Measurements from ENCODE around the gene STAMBP. TPM values are rescaled to one million over a fixed set of nuclear protein-coding genes. Genes with fewer than 3 reads are reported as not detected.
A peak's percentile ranks its signal among the peaks of the same experiment; 100 is the strongest.

STAMBP gene
- total RNA-seq, 2 experiments from 2014 or later = 104 to 111 TPM

DNA sequence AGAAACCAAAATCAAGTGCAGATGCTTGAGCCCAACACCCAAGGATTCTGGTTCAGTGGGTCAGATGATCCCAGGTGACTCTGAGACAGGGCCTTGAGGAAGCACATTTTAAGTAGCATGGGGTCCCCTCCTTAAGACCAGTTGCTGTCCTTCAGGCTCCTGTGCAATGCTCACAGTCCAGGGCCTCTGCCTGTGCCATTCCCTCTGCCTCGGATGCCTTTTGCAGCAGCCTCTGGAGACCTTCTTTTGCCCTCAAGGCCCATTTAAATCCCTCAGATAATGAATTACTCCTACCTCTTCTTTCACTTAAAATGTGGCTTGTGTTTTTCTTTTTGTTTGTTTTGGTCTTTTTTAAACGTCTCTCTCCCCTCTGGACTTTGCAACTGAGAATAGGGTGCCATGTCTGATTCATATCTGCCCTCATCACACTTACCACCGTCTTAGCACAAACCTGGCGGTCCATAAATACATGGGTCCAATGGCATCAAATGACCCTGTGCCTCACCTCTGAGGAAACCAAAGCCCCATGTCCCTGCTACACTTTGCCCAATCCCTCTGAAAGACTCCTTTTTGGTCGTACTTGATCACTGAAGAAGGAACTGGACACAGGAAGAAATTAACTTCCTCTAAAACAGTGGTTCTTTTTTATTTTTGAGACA, 78.2 kb downstream of the STAMBP start:
- ChIA-PET CTCF (interaction anchor here (0.6 to 1.3 kb wide), 4 partner anchors 61 to 243 kb away, joined by 3 to 9 read pairs (median 4); partner anchors contain the start of gene BOLA3), POLR2A (no interaction called here)
- H3K27me3 Mint-ChIP-seq = no peaks in the 10 kb centered on the region
- H3K4me3 Mint-ChIP-seq = no peak overlapping the region
- peaks cover 7% of the 10 kb centered on the region for H3K4me1 Mint-ChIP-seq
- DNase-seq (no peak), ATAC-seq (no peak)
- no peak overlapping the region for H3K27ac Mint-ChIP-seq
- intact Hi-C loops (cut with DNase I, micrococcal nuclease) = loop anchor here in 1 of 2 experiments (10.0 kb wide), 1 partner anchor 198 kb away; no protein-coding TSS in a partner anchor
- no peaks in the 10 kb centered on the region for H3K9me3 Mint-ChIP-seq (ENCODE audit: low read depth)
- no peaks in the 10 kb centered on the region for H3K36me3 Mint-ChIP-seq (ENCODE audit: low read depth)

DNA sequence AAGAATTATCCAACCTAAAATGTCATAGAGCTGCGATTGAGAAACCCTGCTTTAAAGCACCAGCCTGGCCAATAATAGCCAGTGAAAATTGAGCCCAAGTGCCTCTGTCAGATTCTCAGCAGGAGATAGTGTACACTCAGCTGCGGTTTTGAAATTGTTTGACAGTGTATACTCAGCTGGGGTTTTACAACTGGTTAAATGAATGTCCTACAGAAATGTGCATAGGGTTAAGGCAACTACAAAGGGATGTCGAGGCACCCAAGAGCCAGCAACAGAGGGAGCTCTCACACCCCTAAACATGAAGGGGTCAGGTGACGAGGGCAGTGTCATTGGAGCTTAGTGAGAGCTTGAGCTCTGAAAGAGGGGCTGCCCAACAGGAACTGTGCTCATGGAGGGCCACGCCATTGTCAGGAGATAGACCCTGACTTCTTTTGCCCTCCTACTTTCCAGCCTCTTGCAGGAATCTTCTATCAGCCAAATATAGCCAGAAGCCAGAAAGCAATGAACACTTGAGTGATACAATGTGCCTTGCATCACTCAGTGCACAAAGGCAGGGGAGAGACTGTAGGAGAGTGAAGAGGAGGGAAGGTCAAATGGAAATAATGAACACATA, 79.2 kb downstream of the STAMBP start:
- DNase-seq = peak; percentile 77
- no peaks in the 10 kb centered on the region for H3K27me3 Mint-ChIP-seq
- CTCF ChIA-PET = interaction anchor here (0.6 to 1.3 kb wide), 12 partner anchors 16 to 342 kb away, joined by 3 to 9 read pairs (median 4); partner anchors contain the start of gene BOLA3
- no peaks in the 10 kb centered on the region for H3K36me3 Mint-ChIP-seq (ENCODE audit: low read depth)
- H3K9me3 Mint-ChIP-seq (ENCODE audit: low read depth) = no peaks in the 10 kb centered on the region
- ATAC-seq = peak; percentile 96
- intact Hi-C loops (cut with DNase I, micrococcal nuclease) = loop anchor here (1.0 to 10.0 kb wide), 3 partner anchors 79 to 239 kb away; partner anchors contain the start of gene BOLA3 (in 1 of the 2)
- H3K27ac Mint-ChIP-seq = no peak overlapping the region
- no peak overlapping the region for H3K4me3 Mint-ChIP-seq
- peaks cover 7% of the 10 kb centered on the region for H3K4me1 Mint-ChIP-seq
- POLR2A ChIA-PET = no interaction called here

DNA sequence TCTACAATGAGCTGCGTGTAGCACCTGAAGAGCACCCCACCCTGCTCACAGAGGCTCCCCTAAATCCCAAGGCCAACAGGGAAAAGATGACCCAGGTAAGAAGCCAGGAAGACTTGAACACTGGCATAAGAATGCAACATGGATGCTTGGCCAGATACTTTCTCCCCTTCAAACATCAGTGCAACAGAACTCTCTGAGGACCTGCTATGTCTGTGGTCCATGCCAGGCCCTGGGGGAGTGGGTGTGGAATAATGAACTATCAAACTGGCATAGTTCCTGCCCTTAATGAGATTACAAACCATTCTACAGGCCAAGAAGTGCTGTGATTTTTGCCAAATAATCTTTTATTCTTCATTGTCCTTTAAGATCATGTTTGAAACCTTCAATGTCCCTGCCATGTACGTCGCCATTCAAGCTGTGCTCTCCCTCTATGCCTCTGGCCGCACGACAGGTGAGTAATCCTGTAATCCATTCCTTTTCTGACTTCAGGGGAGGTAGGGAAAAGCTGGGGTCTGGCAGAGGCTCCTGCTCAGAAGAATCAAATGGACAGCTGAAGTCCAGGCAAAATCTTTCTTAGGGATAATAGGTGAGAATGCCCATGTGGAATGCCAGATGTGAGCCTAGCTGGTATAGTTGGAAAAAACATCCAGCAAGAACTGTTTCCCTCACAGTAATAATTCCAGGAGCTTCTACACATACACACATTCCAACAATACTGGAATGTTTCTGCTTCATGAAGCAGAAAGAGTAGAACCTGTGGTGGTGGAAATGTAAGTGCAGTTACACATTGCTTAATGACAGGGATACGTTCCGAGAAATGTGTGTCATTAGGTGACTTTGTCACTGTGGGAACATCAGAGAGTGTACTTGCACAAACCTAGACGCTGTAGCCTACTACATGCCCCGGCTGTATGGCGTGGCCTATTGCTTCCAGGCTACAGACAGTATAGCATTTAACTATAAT, 80.2 kb downstream of the STAMBP start:
- DNase-seq (no peak), ATAC-seq (no peak)
- H3K4me3 Mint-ChIP-seq = no peak overlapping the region
- POLR2A ChIA-PET = no interaction called here
- no peaks in the 10 kb centered on the region for H3K36me3 Mint-ChIP-seq (ENCODE audit: low read depth)
- peaks cover 7% of the 10 kb centered on the region for H3K4me1 Mint-ChIP-seq
- CTCF ChIA-PET = interaction anchor here (0.5 to 1.3 kb wide), 11 partner anchors 16 to 239 kb away, joined by 3 to 9 read pairs (median 4); partner anchors contain the start of gene BOLA3
- intact Hi-C loops (cut with DNase I, micrococcal nuclease) = loop anchor here (1.0 to 10.0 kb wide), 3 partner anchors 78 to 238 kb away; partner anchors contain the start of gene BOLA3 (in 1 of the 2)
- H3K27me3 Mint-ChIP-seq = no peaks in the 10 kb centered on the region
- no peak overlapping the region for H3K27ac Mint-ChIP-seq
- no peaks in the 10 kb centered on the region for H3K9me3 Mint-ChIP-seq (ENCODE audit: low read depth)

DNA sequence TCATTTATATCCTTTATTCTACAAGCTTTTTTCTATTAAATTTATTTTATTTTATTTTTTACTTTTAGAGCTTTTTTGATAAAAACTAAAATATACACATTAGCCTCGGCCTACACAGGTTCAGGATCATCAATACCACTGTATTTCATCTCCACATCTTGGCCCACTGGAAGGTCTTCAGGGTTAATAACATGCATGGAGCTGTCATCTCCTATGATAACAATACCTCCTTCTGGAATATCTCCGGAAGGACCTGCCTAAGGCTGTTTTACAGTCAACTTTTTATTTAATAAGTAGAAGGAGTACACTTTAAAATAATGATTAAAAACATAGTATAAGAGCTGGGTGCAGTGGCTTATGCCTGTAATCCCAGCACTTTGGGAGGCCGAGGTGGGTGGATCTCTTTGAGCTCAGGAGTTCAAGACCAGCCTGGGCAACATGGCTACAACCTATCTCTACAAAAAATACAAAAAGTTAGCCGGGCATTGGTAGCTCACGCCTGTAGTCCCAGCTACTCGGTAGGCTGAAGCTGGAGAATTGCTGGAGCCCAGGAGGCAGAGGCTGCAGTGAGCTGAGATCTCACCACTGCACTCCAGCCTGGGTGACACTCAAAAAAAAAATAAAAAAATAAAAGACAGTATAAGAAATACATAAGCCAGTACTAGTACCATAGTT, 82.2 kb downstream of the STAMBP start:
- Mint-ChIP-seq H3K4me3 (no peak overlapping the region), H3K27ac (no peak overlapping the region), H3K4me1 (peaks cover 7% of the 10 kb centered on the region), H3K36me3 (ENCODE audit: low read depth) (no peaks in the 10 kb centered on the region), H3K27me3 (no peaks in the 10 kb centered on the region), H3K9me3 (ENCODE audit: low read depth) (no peaks in the 10 kb centered on the region)
- ChIA-PET POLR2A (no interaction called here), CTCF (interaction anchor here (0.7 to 2.3 kb wide), 6 partner anchors 19 to 90 kb away, joined by 3 to 6 read pairs (median 4); no protein-coding TSS in a partner anchor)
- DNase-seq (no peak), ATAC-seq (no peak)
- intact Hi-C loops (cut with DNase I, micrococcal nuclease) = no loop called here

DNA sequence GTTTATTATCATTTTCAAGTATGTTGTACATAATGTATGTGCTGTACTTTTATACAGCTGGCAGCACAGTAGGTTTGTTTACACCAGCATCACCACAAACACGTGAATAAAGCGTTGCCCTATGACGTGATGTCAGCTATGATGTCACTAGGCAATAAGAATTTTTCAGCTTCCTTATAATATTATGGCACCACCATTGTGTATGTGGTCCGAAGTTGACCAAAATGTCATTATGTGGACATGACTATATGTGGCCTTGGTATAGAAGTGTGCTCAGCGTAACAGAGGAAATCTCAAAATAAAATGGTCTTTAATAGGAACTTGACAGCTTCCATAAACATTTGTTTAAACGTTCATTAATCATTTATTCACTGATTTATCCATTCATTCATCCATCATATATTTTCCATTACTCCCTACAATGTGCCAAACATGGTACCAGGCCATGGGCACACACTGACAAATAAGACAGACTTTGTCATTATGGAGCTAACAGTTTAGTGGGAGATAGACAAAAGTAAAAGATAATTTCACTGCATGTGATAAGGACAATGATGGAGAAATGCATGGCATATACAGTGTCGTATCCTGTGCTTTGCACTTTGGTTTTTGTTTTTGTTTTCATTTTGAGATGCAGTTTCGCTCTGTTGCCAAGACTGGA, 82.9 kb downstream of the STAMBP start:
- H3K4me1 Mint-ChIP-seq = peaks cover 7% of the 10 kb centered on the region
- intact Hi-C loops (cut with DNase I, micrococcal nuclease) = no loop called here
- H3K27me3 Mint-ChIP-seq = no peaks in the 10 kb centered on the region
- DNase-seq (no peak), ATAC-seq (no peak)
- no peak overlapping the region for H3K27ac Mint-ChIP-seq
- no peak overlapping the region for H3K4me3 Mint-ChIP-seq
- H3K36me3 Mint-ChIP-seq (ENCODE audit: low read depth) = no peaks in the 10 kb centered on the region
- CTCF ChIA-PET = interaction anchor here (1.3 to 2.3 kb wide), 4 partner anchors 18 to 76 kb away, joined by 3 to 6 read pairs (median 4); no protein-coding TSS in a partner anchor
- H3K9me3 Mint-ChIP-seq (ENCODE audit: low read depth) = no peaks in the 10 kb centered on the region
- POLR2A ChIA-PET = no interaction called here

DNA sequence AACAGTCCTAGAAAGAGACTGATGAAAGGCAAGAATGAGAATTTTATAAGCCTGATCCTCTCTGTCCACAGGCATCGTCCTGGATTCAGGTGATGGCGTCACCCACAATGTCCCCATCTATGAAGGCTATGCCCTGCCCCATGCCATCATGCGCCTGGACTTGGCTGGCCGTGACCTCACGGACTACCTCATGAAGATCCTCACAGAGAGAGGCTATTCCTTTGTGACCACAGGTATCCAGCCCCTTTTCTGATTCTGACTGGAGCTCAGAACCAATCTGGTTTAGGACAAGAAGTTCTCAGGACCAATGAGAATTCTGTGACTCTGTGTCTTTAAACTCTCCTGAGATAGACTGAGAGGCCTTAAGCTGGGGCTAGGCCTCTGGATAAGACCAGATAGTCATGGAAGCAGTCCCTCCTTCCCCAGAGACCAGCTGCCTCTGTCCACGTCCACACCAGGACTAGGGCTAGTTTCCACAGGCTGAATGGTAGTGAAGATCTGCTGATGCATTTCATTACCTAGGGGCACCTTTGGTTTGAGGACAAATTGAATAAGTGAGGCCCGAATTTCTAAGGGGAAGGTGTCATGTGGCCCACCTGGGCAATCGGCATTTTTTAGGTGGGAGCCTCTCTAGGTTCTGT, 84.8 kb downstream of the STAMBP start:
- DNase-seq = no peak
- Mint-ChIP-seq H3K4me1 (peaks cover 1% of the 10 kb centered on the region), H3K4me3 (no peak overlapping the region), H3K36me3 (ENCODE audit: low read depth) (no peaks in the 10 kb centered on the region), H3K9me3 (ENCODE audit: low read depth) (no peaks in the 10 kb centered on the region), H3K27ac (no peak overlapping the region), H3K27me3 (no peaks in the 10 kb centered on the region)
- no peak for ATAC-seq
- POLR2A ChIA-PET = no interaction called here
- CTCF ChIA-PET = no interaction called here
- intact Hi-C loops (cut with DNase I, micrococcal nuclease) = no loop called here

DNA sequence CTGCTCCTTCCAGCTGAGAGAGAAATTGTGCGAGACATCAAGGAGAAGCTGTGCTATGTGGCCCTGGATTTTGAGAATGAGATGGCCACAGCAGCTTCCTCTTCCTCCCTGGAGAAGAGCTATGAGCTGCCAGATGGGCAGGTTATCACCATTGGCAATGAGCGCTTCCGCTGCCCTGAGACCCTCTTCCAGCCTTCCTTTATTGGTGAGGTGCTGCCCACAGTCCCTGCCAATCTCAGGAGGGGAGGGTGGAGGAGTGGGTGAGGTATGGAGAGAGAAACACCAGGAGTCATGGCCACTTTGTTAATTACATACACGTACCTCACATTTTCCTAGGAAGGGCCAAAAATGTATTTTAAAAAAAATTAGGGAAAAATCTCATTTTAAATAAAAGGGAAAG, 85.9 kb downstream of the STAMBP start:
- H3K36me3 Mint-ChIP-seq (ENCODE audit: low read depth) = no peaks in the 10 kb centered on the region
- POLR2A ChIA-PET = no interaction called here
- CTCF ChIA-PET = no interaction called here
- ATAC-seq = no peak
- no peaks in the 10 kb centered on the region for H3K4me1 Mint-ChIP-seq
- H3K27ac Mint-ChIP-seq = no peak overlapping the region
- no peaks in the 10 kb centered on the region for H3K9me3 Mint-ChIP-seq (ENCODE audit: low read depth)
- DNase-seq = no peak
- intact Hi-C loops (cut with DNase I, micrococcal nuclease) = no loop called here
- H3K27me3 Mint-ChIP-seq = no peaks in the 10 kb centered on the region
- H3K4me3 Mint-ChIP-seq = no peak overlapping the region

DNA sequence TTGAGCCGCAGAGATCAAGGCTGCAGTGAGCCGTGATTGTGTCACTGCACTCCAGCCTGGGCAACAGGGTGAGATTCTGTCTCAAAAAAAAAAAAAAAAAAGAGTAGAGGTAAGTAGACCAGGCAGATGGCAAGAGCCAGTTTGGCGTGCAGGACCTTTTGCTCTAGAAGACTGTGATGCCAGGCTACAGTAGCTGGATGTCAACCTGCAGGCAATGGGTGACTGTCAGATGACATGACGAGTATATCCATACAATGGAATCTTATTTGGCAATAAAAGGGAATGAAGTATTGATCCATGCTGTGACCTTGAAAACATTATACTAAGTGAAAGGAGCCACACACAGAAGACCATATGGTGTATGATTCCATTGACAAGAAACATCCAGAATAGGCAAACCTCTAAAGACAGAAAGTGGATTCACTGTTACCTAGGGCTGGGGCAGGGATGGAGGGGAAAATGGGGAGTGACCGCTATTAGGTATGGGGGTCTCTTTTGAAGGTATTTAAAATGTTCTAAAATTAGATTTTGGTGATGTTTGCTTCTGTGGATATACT, 86.8 kb downstream of the STAMBP start:
- CTCF ChIA-PET = no interaction called here
- Mint-ChIP-seq H3K4me1 (no peaks in the 10 kb centered on the region), H3K27me3 (no peaks in the 10 kb centered on the region), H3K4me3 (no peak overlapping the region), H3K9me3 (ENCODE audit: low read depth) (no peaks in the 10 kb centered on the region), H3K27ac (no peak overlapping the region), H3K36me3 (ENCODE audit: low read depth) (no peaks in the 10 kb centered on the region)
- intact Hi-C loops (cut with DNase I, micrococcal nuclease) = no loop called here
- no peak for DNase-seq
- ATAC-seq = no peak
- POLR2A ChIA-PET = no interaction called here

DNA sequence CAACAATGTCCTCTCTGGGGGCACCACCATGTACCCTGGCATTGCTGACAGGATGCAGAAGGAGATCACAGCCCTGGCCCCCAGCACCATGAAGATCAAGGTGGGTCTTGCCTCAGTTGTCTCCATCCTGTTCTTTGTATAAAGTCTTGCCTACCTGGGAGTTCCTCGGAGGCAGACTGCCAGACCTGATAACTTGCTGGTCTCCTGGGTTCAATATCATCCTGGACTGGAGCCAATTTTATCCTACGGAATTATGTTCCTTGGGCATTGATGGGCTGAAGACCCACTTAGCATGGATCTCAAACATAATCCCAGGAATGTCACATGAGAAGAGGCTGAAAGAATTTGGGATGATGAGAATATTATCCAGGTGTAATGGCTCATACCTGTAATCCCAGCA, 87.9 kb downstream of the STAMBP start:
- Mint-ChIP-seq H3K36me3 (ENCODE audit: low read depth) (no peaks in the 10 kb centered on the region), H3K9me3 (ENCODE audit: low read depth) (no peaks in the 10 kb centered on the region), H3K27me3 (no peaks in the 10 kb centered on the region), H3K27ac (no peak overlapping the region), H3K4me1 (peaks cover 4% of the 10 kb centered on the region), H3K4me3 (no peak overlapping the region)
- ATAC-seq (no peak), DNase-seq (no peak)
- intact Hi-C loops (cut with DNase I, micrococcal nuclease) = no loop called here
- CTCF ChIA-PET = interaction anchor here (0.6 kb wide), 1 partner anchor 340 kb away, joined by 4 read pairs; no protein-coding TSS in a partner anchor
- POLR2A ChIA-PET = no interaction called here

DNA sequence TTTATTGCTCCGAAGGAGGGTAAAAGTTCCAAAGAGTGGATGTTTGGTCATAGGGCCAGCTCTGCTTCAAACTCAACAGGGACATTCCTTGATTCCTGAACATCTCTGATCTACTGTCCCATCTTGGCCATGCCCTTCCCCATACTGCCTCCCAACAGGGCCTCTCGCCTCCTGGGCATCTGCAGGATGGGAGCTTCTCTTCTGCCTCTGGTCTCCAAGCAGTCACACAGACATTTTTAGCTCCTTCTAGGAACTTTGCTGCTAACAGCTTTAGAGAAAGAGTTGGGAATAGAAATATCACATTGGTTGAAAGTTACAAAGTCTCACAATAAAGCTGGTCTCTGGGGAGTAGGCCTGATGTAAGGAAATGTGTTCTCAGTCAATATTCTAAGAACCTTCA, 88.5 kb downstream of the STAMBP start:
- no peak overlapping the region for H3K4me3 Mint-ChIP-seq
- POLR2A ChIA-PET = no interaction called here
- intact Hi-C loops (cut with DNase I, micrococcal nuclease) = no loop called here
- no peak overlapping the region for H3K27ac Mint-ChIP-seq
- H3K36me3 Mint-ChIP-seq (ENCODE audit: low read depth) = no peaks in the 10 kb centered on the region
- ATAC-seq = no peak
- DNase-seq = no peak
- H3K27me3 Mint-ChIP-seq = no peaks in the 10 kb centered on the region
- CTCF ChIA-PET = interaction anchor here (0.7 kb wide), 1 partner anchor 41 kb away, joined by 3 read pairs; no protein-coding TSS in a partner anchor
- no peaks in the 10 kb centered on the region for H3K9me3 Mint-ChIP-seq (ENCODE audit: low read depth)
- H3K4me1 Mint-ChIP-seq = peaks cover 4% of the 10 kb centered on the region

Data from activated CD4-positive, alpha-beta T cell treated with anti-CD3 and anti-CD28 coated beads for 36 hours (primary cell).